Measurements from ENCODE around the gene SLC47A1. TPM values are rescaled to one million over a fixed set of nuclear protein-coding genes. Genes with fewer than 3 reads are reported as not detected.

SLC47A1 gene
- total RNA-seq, 1 donor, result 1.1 TPM

- Histone ChIP-seq H3K27ac (ENCODE audit: low read depth, low read length) (no peak overlapping the region), H3K4me2 (ENCODE audit: insufficient read depth, low read length) (no peak overlapping the region), H3K9me3 (ENCODE audit: low read depth, low read length) (no peaks in the 10 kb centered on the region), H3K27me3 (ENCODE audit: insufficient read depth, low read length) (peaks cover 5% of the 10 kb centered on the region), H3K79me2 (ENCODE audit: insufficient read depth, low read length) (no peaks in the 10 kb centered on the region), H3K4me3 (ENCODE audit: insufficient read depth, low read length) (no peak overlapping the region), H4K20me1 (ENCODE audit: insufficient read depth, low read length) (no peaks in the 10 kb centered on the region), H3K4me1 (ENCODE audit: insufficient read depth, low read length) (no peaks in the 10 kb centered on the region), H3K36me3 (ENCODE audit: insufficient read depth, low read length) (no peaks in the 10 kb centered on the region), H2AFZ (ENCODE audit: low read length) (no peak overlapping the region)
- TF ChIP-seq CTCF (IDR thresholded peaks at IDR 0.05; ENCODE audit: extremely low read depth, low read depth, low read length), result no peak
- no peak for DNase-seq (ENCODE audit: insufficient read length, low spot score, missing footprints)
Observed at GRCh38 chr17:19558946-19559345, 25.3 kb downstream of the SLC47A1 start.

GRCh38 chr17:19561697-19562318 lies 28.2 kb downstream of the SLC47A1 start:
- Histone ChIP-seq H3K4me3 (ENCODE audit: insufficient read depth, low read length) (no peak overlapping the region), H3K4me2 (ENCODE audit: insufficient read depth, low read length) (no peak overlapping the region), H3K27me3 (ENCODE audit: insufficient read depth, low read length) (no peaks in the 10 kb centered on the region), H3K36me3 (ENCODE audit: insufficient read depth, low read length) (no peaks in the 10 kb centered on the region), H2AFZ (ENCODE audit: low read length) (no peak overlapping the region), H3K79me2 (ENCODE audit: insufficient read depth, low read length) (no peaks in the 10 kb centered on the region), H4K20me1 (ENCODE audit: insufficient read depth, low read length) (no peaks in the 10 kb centered on the region), H3K27ac (ENCODE audit: low read depth, low read length) (no peak overlapping the region), H3K4me1 (ENCODE audit: insufficient read depth, low read length) (no peaks in the 10 kb centered on the region), H3K9me3 (ENCODE audit: low read depth, low read length) (no peaks in the 10 kb centered on the region)
- no peak for DNase-seq (ENCODE audit: insufficient read length, low spot score, missing footprints)
- TF ChIP-seq CTCF (IDR thresholded peaks at IDR 0.05; ENCODE audit: extremely low read depth, low read depth, low read length), result no peak

- Histone ChIP-seq H3K27me3 (ENCODE audit: insufficient read depth, low read length) (peaks cover 8% of the 10 kb centered on the region), H3K36me3 (ENCODE audit: insufficient read depth, low read length) (no peaks in the 10 kb centered on the region), H3K4me1 (ENCODE audit: insufficient read depth, low read length) (no peaks in the 10 kb centered on the region), H3K9me3 (ENCODE audit: low read depth, low read length) (no peaks in the 10 kb centered on the region), H3K27ac (ENCODE audit: low read depth, low read length) (no peak overlapping the region), H3K79me2 (ENCODE audit: insufficient read depth, low read length) (no peaks in the 10 kb centered on the region), H3K4me2 (ENCODE audit: insufficient read depth, low read length) (no peak overlapping the region), H3K4me3 (ENCODE audit: insufficient read depth, low read length) (no peak overlapping the region), H4K20me1 (ENCODE audit: insufficient read depth, low read length) (no peaks in the 10 kb centered on the region), H2AFZ (ENCODE audit: low read length) (no peak overlapping the region)
- TF ChIP-seq CTCF (IDR thresholded peaks at IDR 0.05; ENCODE audit: extremely low read depth, low read depth, low read length), result no peak
- peak; percentile 50 for DNase-seq (ENCODE audit: insufficient read length, low spot score, missing footprints)
Observed at GRCh38 chr17:19565817-19566575, 32.3 kb downstream of the SLC47A1 start.

- no peak overlapping the region for H2AFZ ChIP-seq (ENCODE audit: low read length)
- DNase-seq (ENCODE audit: insufficient read length, low spot score, missing footprints), result peak; percentile 60
- H3K27me3 ChIP-seq (ENCODE audit: insufficient read depth, low read length), result peaks cover 20% of the 10 kb centered on the region
- H3K79me2 ChIP-seq (ENCODE audit: insufficient read depth, low read length), result no peaks in the 10 kb centered on the region
- no peak overlapping the region for H3K27ac ChIP-seq (ENCODE audit: low read depth, low read length)
- no peaks in the 10 kb centered on the region for H3K4me1 ChIP-seq (ENCODE audit: insufficient read depth, low read length)
- no peaks in the 10 kb centered on the region for H3K36me3 ChIP-seq (ENCODE audit: insufficient read depth, low read length)
- TF ChIP-seq CTCF (IDR thresholded peaks at IDR 0.05; ENCODE audit: extremely low read depth, low read depth, low read length), result no peak
- no peak overlapping the region for H3K4me3 ChIP-seq (ENCODE audit: insufficient read depth, low read length)
- H4K20me1 ChIP-seq (ENCODE audit: insufficient read depth, low read length), result no peaks in the 10 kb centered on the region
- H3K9me3 ChIP-seq (ENCODE audit: low read depth, low read length), result no peaks in the 10 kb centered on the region
- no peak overlapping the region for H3K4me2 ChIP-seq (ENCODE audit: insufficient read depth, low read length)
Observed at GRCh38 chr17:19567216-19568015, 33.8 kb downstream of the SLC47A1 start.

Data from osteoblast (primary cell).